ENCODE data around the gene HMGA1. TPM values are rescaled to one million over a fixed set of nuclear protein-coding genes. Genes with fewer than 3 reads are reported as not detected.

The HMGA1 gene
- total and polyA plus RNA-seq, 10 of the 15 experiments (the other 5 are each of a cell fraction or from before 2014, with no cell fraction given) = 13.4 to 885 (median 508) TPM

- TF ChIP-seq FOXM1 (IDR thresholded peaks at IDR 0.05; ENCODE audit: low read depth, low read length) = 0 out of 2 replicates have a peak, but pooled peaks have one; percentile 18
- TF ChIP-seq IKZF1 (conservative IDR thresholded peaks at IDR 0.05) = peak; percentile 84
- 0 out of 2 replicates have a peak, but pooled peaks have one; percentile 54 for TF ChIP-seq SIN3A (IDR thresholded peaks at IDR 0.05; ENCODE audit: low read depth, low read length)
- no peak for TF ChIP-seq ZNF207 (IDR thresholded peaks at IDR 0.05; ENCODE audit: borderline replicate concordance)
- no peak for TF ChIP-seq PRDM15 (CRISPR knock-in tag; IDR thresholded peaks at IDR 0.05)
- TF ChIP-seq HSF1 (IDR thresholded peaks at IDR 0.05; ENCODE audit: low read depth, low read length) = no peak
- no peak for TF ChIP-seq NR2C2 (IDR thresholded peaks at IDR 0.05; ENCODE audit: borderline replicate concordance, control insufficient read depth, insufficient read length, low read depth)
- TF ChIP-seq E2F4 (IDR thresholded peaks at IDR 0.05; ENCODE audit: low read depth, low read length) = no peak
- TF ChIP-seq CEBPB (IDR thresholded peaks at IDR 0.05; ENCODE audit: borderline replicate concordance in 1 of 2, low read depth in 2 of 2, low read length in 2 of 2) = no peak
- TF ChIP-seq TCF3 (IDR thresholded peaks at IDR 0.05; ENCODE audit: borderline replicate concordance, insufficient read depth, low read depth, low read length) = no peak
- TF ChIP-seq ZNF687 (IDR thresholded peaks at IDR 0.05) = no peak
- no peak for TF ChIP-seq ATF3 (IDR thresholded peaks at IDR 0.05; ENCODE audit: borderline replicate concordance, extremely low read depth, low read depth, low read length)
- TF ChIP-seq RAD51 (IDR thresholded peaks at IDR 0.05) = no peak
- no peak for TF ChIP-seq YBX1 (IDR thresholded peaks at IDR 0.05)
- no peak for TF ChIP-seq SMAD1 (IDR thresholded peaks at IDR 0.05; ENCODE audit: low read depth, partially characterized antibody)
- TF ChIP-seq JUND (IDR thresholded peaks at IDR 0.05; ENCODE audit: low read depth, low read length) = no peak
Observed at GRCh38 chr6:34196116-34196832, 40.4 kb upstream of the HMGA1 start (continued).

Measured in GM12878 (cell line).